Erythroblast (primary cell): ENCODE measurements around the gene PNMA6F.

Experiments
- GATA1 ChIP-seq: IDR thresholded peaks from 2 replicates; pipeline ENCODE4 v1.6.1; 2011; ENCODE audit warnings: low read depth, mild to moderate bottlenecking, control low read depth, low read length, moderate library complexity
- POLR2A ChIP-seq: IDR thresholded peaks from 2 replicates; pipeline ENCODE4 v1.6.1; 2011; ENCODE audit warnings: mild to moderate bottlenecking, low read length

GRCh38 chrX:153336988-153337387 lies 15.4 kb upstream of the PNMA6F start:
- TF ChIP-seq POLR2A (no peak), GATA1 (no peak)
